ENCODE results near the gene NUP210.

NUP210 gene

GRCh38 chr3:13404626-13405452 lies 15.3 kb downstream of the NUP210 start:
- TF ChIP-seq, protein P1, sequence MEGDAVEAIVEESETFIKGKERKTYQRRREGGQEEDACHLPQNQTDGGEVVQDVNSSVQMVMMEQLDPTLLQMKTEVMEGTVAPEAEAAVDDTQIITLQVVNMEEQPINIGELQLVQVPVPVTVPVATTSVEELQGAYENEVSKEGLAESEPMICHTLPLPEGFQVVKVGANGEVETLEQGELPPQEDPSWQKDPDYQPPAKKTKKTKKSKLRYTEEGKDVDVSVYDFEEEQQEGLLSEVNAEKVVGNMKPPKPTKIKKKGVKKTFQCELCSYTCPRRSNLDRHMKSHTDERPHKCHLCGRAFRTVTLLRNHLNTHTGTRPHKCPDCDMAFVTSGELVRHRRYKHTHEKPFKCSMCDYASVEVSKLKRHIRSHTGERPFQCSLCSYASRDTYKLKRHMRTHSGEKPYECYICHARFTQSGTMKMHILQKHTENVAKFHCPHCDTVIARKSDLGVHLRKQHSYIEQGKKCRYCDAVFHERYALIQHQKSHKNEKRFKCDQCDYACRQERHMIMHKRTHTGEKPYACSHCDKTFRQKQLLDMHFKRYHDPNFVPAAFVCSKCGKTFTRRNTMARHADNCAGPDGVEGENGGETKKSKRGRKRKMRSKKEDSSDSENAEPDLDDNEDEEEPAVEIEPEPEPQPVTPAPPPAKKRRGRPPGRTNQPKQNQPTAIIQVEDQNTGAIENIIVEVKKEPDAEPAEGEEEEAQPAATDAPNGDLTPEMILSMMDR (IDR thresholded peaks at IDR 0.05; ENCODE audit: low read depth, low read length): no peak
- DNase-seq (ENCODE audit: low read depth in 2 of 2): no peak
- H3K4me3 ChIP-seq (replicated peaks in 1 of 2; ENCODE audit: low read depth in 2 of 2, low read length in 2 of 2): no peak overlapping the region

DNA sequence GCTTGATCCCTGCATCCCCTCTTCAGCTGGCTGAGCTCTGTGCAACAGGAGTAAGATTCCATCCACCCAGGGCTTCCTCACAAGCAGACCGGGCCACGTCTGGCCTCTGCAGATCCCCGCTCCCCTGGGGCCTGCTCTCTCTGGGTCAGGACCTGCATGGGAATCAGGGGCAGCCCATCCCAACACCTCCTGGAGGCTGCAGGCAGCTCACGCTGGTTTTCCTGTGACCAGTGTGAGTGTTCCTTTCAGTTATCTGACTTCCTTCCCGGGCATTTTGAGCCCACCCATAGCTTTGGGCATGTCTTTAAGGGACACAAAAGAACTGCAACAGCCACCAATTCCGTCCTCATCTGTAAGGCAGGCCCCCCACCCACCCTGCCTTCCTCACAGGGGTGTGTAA lies 16.3 kb downstream of the NUP210 start:
- no peak overlapping the region for H3K4me3 ChIP-seq (replicated peaks in 1 of 2; ENCODE audit: low read depth in 2 of 2, low read length in 2 of 2)
- TF ChIP-seq, protein P1 (IDR thresholded peaks at IDR 0.05; ENCODE audit: low read depth, low read length): no peak
- no peak for DNase-seq (ENCODE audit: low read depth in 2 of 2)

- H3K4me3 ChIP-seq (replicated peaks in 1 of 2; ENCODE audit: low read depth in 2 of 2, low read length in 2 of 2): no peak overlapping the region
- DNase-seq (ENCODE audit: low read depth in 2 of 2): no peak
- TF ChIP-seq, protein P1 (IDR thresholded peaks at IDR 0.05; ENCODE audit: low read depth, low read length): no peak
These were observed 16.8 kb downstream of the NUP210 start for GRCh38 chr3:13403213-13403819.

GRCh38 chr3:13401149-13401548 lies 19.0 kb downstream of the NUP210 start:
- TF ChIP-seq, protein P1 (IDR thresholded peaks at IDR 0.05; ENCODE audit: low read depth, low read length): no peak
- no peak for DNase-seq (ENCODE audit: low read depth in 2 of 2)
- H3K4me3 ChIP-seq (replicated peaks in 1 of 2; ENCODE audit: low read depth in 2 of 2, low read length in 2 of 2): no peak overlapping the region

GRCh38 chr3:13400114-13400673 lies 19.9 kb downstream of the NUP210 start:
- DNase-seq (ENCODE audit: low read depth in 2 of 2): no peak
- TF ChIP-seq, protein P1 (IDR thresholded peaks at IDR 0.05; ENCODE audit: low read depth, low read length): no peak
- no peak overlapping the region for H3K4me3 ChIP-seq (replicated peaks in 1 of 2; ENCODE audit: low read depth in 2 of 2, low read length in 2 of 2)

GRCh38 chr3:13399603-13400002 lies 20.5 kb downstream of the NUP210 start:
- no peak for DNase-seq (ENCODE audit: low read depth in 2 of 2)
- H3K4me3 ChIP-seq (replicated peaks in 1 of 2; ENCODE audit: low read depth in 2 of 2, low read length in 2 of 2): no peak overlapping the region
- TF ChIP-seq, protein P1 (IDR thresholded peaks at IDR 0.05; ENCODE audit: low read depth, low read length): no peak

Data from cardiac fibroblast (primary cell).